Thoracic aorta endothelial cell (primary cell): ENCODE data around the gene GET3. TPM values are rescaled to one million over a fixed set of nuclear protein-coding genes. Genes with fewer than 3 reads are reported as not detected.

Experiments used
- small RNA-seq: library from RNA; depleted of rRNA; stranded (forward); fragments of <200 nt; gene quantifications from one replicate; pipeline ENCODE3, GENCODE V24; 2012
- total RNA-seq: library from RNA; depleted of rRNA; stranded (reverse); fragments of >200 nt; gene quantifications from 2 replicates; pipeline ENCODE4 v1.2.3, GENCODE V29; 2012

The GET3 gene
- 70.3 and 81.7 TPM in 2 replicates for total RNA-seq

DNA sequence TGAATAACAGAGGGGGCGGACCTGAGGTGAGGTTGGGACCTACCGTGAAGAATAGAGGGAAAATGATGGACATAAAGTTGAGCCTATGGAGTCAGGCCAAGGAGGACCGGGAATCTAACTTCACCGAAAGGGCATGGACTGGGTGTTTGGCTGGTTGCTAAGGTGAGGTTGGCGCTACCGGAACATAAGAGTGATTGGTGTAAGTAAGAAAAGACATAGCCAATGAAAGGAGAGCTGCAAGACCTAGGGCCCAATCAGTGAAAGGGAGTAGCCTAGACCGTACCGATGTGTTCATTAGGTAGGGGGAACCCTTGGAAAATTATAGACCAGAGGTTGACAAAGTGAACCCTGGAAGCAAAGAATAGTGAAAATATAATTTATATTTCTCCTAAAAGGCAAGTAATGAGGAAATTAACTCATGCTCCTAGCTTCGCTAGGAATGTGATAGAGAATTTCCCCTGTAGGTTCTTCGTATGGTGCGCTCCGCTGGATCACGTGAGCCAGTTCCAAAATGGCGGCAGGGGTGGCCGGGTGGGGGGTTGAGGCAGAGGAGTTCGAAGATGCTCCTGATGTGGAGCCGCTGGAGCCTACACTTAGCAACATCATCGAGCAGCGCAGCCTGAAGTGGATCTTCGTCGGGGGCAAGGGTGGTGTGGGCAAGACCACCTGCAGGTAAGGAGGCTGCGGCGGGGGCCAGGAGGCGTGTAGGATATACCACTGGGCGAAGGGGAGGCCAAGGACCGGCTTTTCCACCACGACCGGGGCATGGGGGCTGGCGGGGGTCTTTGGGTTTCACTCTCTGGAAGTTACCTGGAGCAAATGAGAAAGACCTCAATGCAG is at the start of gene GET3:
Gene GET3 (plus strand): TSS at position 503 of the 840 bp plus-strand sequence. CDS start 9 bp downstream, at position 512.

DNA sequence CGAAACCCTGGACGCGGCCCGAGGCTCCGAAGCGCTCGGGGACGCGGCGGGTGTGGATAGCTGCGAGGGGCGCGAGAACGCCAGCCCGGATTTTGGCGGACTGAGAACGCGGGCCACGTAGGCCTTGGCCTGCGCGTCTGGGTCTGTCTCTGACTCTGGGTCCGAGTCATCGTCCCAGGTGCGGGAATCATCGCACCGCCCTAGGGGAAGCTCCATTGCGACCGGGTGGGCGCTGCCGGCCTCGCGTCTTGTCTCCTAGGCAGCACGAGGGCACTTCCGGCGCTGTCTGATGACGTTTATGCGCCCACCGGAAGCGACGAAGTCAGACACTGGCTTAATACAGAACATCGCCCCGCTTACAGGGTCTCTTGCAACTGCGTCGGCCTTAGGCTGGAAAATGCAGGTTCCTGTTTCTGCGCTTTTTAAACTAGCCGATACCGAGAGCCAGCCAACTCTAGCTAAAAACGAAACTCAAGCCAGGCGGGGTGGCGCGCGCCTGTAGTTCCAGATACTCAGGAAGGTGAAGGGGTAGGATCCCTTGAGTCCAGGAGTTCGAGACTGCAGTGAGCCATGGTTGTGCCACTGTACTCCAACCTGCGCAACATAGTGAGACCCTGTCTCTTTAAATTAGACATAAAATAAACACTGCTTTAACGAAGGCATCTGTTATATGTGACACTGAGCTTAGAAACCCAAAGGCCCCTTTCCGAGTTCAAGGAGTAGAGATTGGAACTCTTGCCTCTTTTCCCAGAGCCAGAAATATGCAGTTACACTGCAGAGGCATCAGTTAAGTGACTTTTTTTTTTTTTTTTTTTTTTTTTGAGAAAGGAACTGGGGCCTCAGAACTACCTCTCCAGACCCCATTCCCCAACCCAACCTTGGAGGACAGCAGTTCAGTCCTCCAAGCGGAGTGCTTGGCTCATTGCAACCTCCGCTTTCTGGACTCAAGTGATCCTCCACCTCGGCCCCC is 40.6 kb upstream of the GET3 start, which contains the start of gene FBXW9:
Gene FBXW9 (minus strand): TSS at position 266 of the 970 bp plus-strand sequence. CDS start 50 bp downstream, at position 216.

DNA sequence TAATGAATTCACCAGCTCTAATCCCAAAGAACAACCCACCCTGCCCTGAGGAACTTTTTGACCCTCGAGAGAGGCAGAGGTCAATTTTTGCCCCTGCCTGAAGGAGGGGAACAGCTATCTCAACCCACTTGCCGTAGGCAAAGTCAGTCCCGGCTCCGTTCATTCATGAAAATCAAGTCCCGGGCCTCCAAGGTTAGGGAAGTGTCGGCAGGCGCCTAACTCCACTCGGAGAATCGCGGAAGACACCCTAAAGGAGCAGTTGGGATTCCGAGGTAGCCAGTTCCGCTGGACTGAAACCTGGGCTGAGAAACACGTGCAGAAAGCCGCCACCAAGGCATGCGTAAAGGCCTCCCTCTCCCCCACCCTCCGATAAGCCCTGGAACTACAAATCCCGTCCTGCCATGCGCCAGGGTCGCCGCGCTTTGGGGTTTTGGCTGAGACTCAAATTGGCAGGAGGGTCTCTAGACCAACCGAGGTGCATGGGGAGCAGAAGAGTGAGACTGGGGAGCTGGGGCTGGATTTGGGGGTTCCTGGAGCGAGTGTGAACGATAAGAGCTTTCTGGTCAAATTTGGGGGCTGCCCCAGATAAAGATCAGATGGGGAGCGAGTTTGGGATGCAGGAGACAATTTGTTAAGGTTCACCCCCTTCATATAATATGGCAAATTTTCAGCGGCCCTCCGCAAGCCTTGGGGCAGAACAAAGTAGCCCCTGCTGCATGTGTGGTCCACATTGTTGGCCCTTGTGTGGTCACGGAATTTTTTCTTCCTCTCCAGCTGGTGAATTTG is 13.5 kb upstream of the GET3 start, which contains the start of gene TNPO2:
Gene TNPO2 (minus strand): TSS at position 292 of the 786 bp plus-strand sequence. CDS start 2,955 bp downstream, outside the sequence.

DNA sequence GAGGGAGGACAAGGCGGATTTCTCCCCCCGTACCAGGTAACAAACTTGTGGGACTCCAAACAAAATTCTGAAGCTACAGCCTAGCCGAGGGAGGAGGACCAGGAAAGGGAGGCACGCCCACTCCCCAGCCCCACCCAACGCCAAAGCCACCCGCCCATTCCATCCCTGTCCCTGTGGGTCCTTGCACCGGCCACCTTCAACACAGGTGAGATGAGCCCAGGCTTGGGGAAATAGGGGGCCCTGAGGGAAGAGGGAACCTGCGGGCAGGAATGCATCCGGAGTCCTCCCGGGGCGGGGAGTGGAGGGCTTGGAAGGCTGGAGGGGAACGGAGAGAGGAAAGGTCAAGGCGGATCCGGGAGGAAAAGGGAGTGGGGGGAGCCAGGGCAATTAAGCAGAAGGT is 14.3 kb downstream of the GET3 start, which contains the start of gene BEST2:
Gene BEST2 (plus strand): TSS at position 157 of the 400 bp plus-strand sequence. CDS start 802 bp downstream, outside the sequence.

DNA sequence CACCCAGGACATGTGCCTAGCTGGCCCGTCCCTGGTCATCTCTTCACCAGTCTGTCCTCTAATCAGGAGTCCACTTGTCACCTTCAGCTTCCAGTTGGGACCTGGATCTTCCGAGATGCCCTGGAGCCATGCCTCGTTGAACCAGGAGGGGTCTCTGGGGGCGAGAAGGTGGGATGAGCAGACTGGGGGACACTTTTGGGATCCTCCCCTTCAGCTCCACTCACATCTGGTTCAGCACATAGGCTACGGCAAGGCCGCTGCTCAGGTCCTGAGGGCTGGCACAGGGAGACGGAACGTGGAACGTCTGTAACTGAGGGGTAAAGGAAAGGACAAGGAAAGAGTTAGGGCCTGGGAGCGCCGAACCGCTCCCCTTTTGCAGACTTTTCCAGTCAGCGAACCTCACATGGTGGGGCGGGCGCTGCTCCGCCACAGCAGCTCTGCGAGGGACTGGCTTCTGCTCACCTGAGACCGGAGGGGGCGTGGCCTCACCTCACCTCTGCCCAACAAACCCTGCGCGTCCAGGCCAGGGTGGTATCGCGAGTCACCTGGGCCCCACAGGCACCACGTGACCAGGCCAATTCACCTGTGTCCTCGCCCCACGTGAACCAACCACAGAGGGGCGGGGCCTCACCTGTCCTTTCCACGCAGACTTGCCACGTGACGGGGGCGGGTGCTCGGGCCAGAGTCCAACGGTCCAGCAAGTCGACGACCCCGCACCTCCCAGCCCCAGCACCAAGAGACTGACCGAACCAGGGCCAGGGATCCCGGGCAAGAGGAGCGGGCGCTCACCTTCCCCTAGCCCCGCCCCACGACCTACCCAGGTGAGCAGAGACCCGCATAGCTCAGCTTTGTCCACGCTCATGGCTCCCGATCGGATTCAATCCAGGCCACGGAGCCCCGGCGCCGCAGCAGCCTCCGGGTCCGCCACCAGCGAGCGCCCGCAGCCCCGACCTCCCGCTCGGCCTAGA is 37.6 kb downstream of the GET3 start, which contains the start of gene HOOK2:
Gene HOOK2 (minus strand): TSS at position 965 of the 968 bp plus-strand sequence. CDS start 103 bp downstream, at position 862.

DNA sequence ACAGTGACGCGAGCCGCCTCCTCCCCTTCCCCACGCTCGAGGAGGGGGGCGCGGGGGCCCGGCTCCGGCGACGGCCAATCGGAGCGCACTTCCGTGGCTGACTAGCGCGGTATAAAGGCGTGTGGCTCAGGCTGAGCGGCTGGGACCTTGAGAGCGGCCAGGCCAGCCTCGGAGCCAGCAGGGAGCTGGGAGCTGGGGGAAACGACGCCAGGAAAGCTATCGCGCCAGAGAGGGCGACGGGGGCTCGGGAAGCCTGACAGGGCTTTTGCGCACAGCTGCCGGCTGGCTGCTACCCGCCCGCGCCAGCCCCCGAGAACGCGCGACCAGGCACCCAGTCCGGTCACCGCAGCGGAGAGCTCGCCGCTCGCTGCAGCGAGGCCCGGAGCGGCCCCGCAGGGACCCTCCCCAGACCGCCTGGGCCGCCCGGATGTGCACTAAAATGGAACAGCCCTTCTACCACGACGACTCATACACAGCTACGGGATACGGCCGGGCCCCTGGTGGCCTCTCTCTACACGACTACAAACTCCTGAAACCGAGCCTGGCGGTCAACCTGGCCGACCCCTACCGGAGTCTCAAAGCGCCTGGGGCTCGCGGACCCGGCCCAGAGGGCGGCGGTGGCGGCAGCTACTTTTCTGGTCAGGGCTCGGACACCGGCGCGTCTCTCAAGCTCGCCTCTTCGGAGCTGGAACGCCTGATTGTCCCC is 54.2 kb downstream of the GET3 start, which contains the start of gene JUNB:
Gene JUNB (plus strand): TSS at position 142 of the 706 bp plus-strand sequence. CDS start 286 bp downstream, at position 428.

Small RNA genes lying within 50 kb of the gene (small RNA-seq; reads per million reads assigned to genes)
- gene MIR5684 (not detected), gene SNORD41 (14.3 reads per million, percentile 94 among the genes with 10 or more reads in this experiment)

Other genes starting within 250 kb of the GET3 start
- gene ZNF564, start 186.0 kb upstream of the GET3 start, total RNA-seq: 7.0 and 8.8 TPM in 2 replicates
- gene ZNF490, start 126.7 kb upstream of the GET3 start, total RNA-seq: 8.8 and 9.4 TPM in 2 replicates
- 22.0 and 22.1 TPM in 2 replicates for gene ZNF791, start 126.6 kb upstream of the GET3 start, total RNA-seq
- 25.9 and 29.6 TPM in 2 replicates for gene MAN2B1, start 70.8 kb upstream of the GET3 start, total RNA-seq
- 5.9 and 6.4 TPM in 2 replicates for gene WDR83, start 70.7 kb upstream of the GET3 start, total RNA-seq
- gene DHPS, start 55.6 kb upstream of the GET3 start, total RNA-seq: 41.6 and 48.0 TPM in 2 replicates
- gene GNG14, start 49.5 kb upstream of the GET3 start, total RNA-seq: not detected in 2 replicates
- gene FBXW9, start 40.9 kb upstream of the GET3 start, total RNA-seq: 11.3 and 12.9 TPM in 2 replicates
- 37.1 and 43.5 TPM in 2 replicates for gene TNPO2, start 13.6 kb upstream of the GET3 start, total RNA-seq
- gene TRIR, start 2.8 kb upstream of the GET3 start, total RNA-seq: 139 and 174 TPM in 2 replicates
- gene BEST2, start 14.3 kb downstream of the GET3 start, total RNA-seq: not detected in 2 replicates
- 8.4 and 8.8 TPM in 2 replicates for gene HOOK2, start 38.1 kb downstream of the GET3 start, total RNA-seq
- 36.0 and 37.8 TPM in 2 replicates for gene JUNB, start 54.0 kb downstream of the GET3 start, total RNA-seq
- 192 and 196 TPM in 2 replicates for gene PRDX2, start 64.3 kb downstream of the GET3 start, total RNA-seq
- gene THSD8, start 64.6 kb downstream of the GET3 start, total RNA-seq: 0.53 TPM in 1 of 2 replicates, not detected in the other
- gene RNASEH2A, start 69.1 kb downstream of the GET3 start, total RNA-seq: 30.5 and 31.0 TPM in 2 replicates
- not detected in 2 replicates for gene RTBDN, start 97.1 kb downstream of the GET3 start, total RNA-seq
- gene MAST1, start 101.0 kb downstream of the GET3 start, total RNA-seq: 0.22 and 0.53 TPM in 2 replicates
- 12.1 and 20.0 TPM in 2 replicates for gene DNASE2, start 144.0 kb downstream of the GET3 start, total RNA-seq
- gene KLF1, start 149.7 kb downstream of the GET3 start, total RNA-seq: not detected in 2 replicates
- gene GCDH, start 153.7 kb downstream of the GET3 start, total RNA-seq: 29.9 and 38.1 TPM in 2 replicates
- 0.07 TPM in 1 of 2 replicates, not detected in the other for gene SYCE2, start 181.8 kb downstream of the GET3 start, total RNA-seq
- 61.8 and 67.1 TPM in 2 replicates for gene FARSA, start 196.2 kb downstream of the GET3 start, total RNA-seq
- 1,763 and 1,853 TPM in 2 replicates for gene CALR, start 201.1 kb downstream of the GET3 start, total RNA-seq
- 80.7 and 103 TPM in 2 replicates for gene RAD23A, start 208.4 kb downstream of the GET3 start, total RNA-seq
- 30.1 and 32.4 TPM in 2 replicates for gene GADD45GIP1, start 219.7 kb downstream of the GET3 start, total RNA-seq
- gene DAND5, start 232.1 kb downstream of the GET3 start, total RNA-seq: not detected in 2 replicates